DMS79 (cell line): ENCODE results near the gene MSMB.
"Not testable (repeated sequence)": the region's sequence is repeated elsewhere in the genome, so short reads cannot be mapped to it uniquely, and the experiment has no call there.

ENCODE experiments used
- DNase-seq: peaks from one replicate; lab custom pipeline; 2025; lab: John Stamatoyannopoulos, UW

Gene MSMB

DNA sequence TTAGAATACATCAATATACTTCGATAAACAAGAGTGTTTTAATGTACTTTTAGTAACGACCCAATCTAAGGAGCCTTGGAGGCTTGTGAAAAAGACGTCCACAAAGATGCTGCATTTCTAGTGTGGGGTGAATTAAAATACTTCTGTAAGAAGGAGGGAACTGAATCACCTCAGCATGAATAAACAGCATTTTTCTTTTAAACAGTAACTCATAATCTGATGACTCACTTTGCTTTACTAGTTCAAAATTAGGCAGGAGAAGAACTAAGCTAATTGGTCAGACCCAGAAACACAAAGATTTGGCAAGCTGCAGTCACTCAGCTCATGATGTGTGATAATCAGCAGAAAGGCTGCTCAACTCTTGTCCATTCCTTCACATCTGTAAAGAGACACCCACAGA is 39.9 kb downstream of the MSMB start:
- no peak for DNase-seq

DNA sequence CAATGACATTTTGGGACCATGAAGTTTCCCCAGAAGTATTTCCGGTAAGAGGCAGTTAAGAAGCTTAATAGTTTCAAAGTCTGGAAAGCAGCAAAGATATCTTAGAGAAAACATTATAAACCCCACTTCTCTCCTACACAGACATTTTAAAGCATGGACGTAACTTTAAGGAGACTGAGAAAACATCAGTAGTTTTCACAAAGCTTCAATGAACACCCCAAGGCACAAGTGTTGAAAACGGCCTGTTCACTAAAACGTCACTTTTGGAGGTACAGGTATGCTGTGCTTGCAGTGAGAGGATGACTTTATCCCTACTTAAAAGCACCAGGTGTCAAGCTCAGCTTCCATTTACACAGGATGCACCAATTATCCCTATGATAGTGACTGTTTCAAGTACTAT is 40.7 kb downstream of the MSMB start:
- no peak for DNase-seq

DNA sequence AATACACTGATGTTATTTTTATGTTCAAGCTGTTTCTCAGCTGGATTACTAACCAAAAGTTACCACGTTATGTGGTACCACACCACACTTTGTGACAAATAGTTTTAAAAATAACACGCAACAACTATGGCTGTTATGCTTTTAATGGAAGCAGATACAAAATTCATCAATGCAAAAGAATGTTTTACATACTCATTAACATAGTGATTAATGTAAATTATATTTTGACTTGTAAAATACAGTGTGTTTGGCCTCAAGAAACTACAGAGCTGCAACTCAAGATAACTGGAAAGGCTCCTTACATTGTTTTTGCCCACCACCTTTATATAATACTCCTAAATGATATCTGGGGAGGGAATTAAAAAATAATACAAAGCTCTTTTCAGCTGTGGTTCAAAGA is 41.1 kb downstream of the MSMB start:
- DNase-seq, result no peak

DNA sequence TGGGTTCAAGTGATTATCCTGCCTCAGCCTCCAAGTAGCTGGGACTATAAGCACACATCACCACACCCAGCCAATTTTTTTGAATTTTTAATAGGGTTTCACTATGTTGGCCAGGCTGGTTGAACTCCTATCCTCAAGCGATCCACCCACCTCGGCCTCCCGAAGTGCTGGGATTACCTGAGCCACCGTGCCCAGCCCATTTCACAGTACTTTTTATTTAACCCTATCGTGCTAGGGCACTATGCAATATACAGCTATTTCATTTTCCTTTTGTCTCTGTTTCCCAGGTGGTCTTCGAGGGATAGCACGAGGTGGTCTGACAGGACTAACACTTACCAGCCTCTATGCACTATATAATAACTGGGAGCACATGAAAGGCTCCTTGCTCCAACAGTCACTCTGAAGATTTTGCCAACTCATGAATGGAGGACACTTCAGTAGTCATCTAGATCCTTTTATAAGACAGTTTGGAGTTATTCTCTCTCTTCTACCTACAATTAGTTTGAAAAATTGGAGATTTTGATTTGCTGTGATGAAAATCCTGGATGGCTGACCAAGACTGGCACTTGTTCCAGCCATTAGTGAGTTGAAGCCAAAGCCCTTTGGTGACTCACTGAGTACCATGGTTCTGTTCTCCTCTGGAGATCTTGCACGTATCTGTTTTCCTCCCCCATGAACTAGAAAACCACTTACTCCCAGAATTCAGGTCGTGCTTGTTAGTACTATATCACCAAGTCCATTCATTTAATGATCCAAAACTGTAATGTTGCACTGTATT is 43.0 kb downstream of the MSMB start:
- DNase-seq, result no peak

DNA sequence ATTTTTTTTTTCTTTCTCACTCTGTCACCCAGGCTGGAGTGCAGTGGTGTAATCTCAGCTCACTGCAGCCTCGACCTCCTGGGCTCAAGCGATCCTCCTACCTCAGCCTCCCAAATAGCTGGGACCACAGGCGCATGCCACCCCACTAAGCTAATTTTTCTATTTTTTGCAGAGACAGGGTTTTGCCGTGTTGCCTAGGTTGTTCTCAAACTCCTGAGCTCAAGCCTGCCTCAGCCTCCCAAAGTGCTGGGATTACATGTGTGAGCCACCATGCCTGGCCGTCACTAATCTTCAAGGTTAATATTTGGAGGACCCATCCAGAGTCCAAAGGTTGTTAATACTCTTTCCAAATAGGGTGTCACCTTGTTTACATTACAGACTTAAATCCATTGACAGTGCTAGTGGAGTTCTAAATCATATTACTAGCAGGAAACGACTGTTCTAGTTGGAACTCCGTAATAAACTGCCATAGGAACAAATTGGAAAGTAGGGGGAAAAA is 43.8 kb downstream of the MSMB start:
- not testable (repeated sequence) for DNase-seq

DNA sequence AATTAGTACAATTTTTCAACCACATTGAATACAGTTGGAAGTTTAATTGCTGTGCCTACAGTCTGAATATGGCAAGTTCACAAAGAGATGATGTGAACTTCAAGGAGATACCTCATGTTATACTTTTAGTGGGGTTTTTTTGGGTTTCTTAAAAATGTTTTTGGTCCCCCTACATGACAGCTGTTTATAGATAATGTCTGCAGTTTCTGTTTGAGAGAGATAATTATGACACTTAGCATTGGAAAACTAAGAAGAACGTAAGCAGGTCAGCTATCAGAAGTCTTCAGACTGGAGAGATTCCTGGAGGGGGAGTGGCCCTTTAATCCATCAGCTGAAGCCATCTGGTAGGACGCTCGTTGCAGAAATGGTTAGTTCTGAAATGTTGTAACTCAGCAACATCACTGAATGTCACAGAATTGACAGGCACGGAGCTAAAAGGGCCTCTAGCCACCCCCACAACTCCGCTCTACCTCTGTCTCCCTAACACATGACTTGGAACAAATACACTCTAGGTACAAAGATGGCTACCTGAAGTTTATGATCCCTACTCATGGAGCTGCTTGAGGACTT is 44.8 kb downstream of the MSMB start:
- DNase-seq, result no peak

DNA sequence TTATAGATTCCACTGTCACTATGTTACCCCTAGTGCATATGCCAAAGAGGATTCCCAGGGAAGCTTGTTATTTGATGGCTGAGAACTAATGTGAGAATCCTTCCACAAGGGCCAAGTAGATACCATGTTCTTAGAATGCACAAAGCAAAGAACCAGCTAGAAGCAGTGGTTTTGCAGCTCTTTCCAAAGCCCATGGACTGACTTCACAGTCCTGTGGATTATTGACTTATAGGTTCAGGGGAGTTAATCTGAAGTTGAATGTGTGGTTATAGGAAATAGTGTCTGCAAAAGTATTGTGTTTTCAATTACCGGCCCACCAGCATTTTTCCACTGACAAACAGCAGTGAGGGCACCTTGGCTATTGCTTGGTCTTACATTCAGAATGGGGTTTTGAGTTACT is 45.5 kb downstream of the MSMB start:
- DNase-seq, result no peak

DNA sequence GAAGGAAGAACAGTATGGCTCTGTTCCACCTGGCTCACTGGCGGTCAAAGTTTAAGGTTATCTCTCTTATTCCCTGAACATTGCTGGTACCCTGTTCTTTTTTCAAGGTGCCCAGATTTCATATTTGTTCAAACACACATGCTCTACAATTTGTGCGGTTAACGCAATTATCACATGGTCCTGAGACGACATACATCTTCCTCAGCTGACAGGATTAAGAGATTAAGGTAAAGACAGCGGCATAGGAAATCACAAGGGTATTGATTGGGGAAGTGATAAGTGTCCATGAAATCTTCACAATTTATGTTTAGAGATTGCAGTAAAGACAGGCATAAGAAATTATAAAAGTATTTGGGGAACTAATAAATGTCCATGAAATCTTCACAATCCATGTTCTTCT is 46.1 kb downstream of the MSMB start:
- DNase-seq, result not testable (repeated sequence)

DNA sequence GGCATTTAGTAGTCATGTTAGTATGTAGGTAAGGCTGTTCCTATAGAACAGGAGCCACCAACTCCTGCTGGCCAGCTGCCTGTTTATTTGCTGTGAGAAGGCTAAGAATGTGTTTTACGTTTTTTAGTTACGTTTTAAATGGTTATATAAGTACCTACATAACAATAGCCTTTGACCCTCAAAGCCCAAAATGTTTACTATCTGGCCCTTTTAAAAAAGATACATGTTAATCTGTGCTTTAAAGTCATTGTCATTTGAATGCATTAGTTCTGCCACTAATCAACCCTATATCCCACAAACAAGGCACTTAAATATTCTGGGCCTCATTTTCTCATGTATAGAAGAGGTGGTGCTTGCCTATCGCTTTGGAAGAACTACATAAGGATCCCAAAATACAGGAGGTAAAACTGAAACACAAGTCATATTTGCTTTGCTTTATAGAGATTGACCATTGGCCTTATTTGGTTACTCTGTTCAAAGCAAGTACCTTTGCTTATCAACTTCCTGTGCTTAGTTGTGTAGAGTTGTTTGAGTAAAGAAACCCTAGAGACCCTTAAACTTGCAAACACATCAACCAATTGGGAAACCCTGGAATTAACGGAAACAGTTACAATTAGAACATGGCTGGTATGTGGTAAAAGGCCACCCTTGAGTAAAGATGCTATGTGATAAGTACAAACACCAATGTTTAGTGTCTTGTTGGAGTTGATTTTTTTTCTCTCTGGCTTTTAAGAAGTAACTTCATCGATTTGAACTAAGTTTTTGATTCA is 47.9 kb downstream of the MSMB start:
- no peak for DNase-seq

DNA sequence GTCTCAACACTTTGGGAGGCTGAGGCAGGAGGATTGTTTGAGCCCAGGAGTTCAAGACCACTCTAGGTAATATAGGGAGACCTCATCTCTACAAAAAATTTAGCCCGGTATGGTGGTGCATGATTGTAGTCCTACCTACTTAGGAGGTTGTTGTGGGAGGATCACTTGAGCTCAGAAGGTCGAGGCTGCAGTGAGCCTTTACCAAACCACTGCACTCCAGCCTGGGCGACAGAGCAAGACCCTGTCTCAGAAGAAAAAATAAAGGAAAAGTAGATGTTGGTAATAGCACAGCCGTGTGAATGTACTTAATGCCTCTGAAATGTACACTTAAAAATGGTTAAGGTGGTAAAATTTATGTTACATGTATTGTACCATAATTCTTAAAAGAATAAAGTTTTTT is 48.5 kb downstream of the MSMB start:
- no peak for DNase-seq

DNA sequence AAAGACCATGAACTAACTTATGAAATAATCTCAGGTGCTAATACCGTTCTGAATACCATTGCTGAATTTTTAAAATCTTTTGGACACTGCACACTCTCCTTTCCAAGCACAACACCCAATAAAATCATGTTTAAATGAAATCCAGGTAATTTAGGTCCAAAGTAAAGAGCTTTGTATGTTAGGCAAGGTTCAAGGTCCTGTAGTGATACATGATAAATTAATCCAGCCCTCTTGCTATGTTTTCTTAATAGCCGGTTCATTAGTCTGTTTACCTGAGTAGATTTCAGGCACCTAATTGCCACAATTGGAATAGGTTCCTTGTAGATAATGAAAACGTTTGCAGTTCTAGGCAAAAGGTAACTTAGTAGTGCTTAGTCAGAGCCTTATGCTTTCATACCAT is 60.5 kb downstream of the MSMB start:
- not testable (repeated sequence) for DNase-seq

DNA sequence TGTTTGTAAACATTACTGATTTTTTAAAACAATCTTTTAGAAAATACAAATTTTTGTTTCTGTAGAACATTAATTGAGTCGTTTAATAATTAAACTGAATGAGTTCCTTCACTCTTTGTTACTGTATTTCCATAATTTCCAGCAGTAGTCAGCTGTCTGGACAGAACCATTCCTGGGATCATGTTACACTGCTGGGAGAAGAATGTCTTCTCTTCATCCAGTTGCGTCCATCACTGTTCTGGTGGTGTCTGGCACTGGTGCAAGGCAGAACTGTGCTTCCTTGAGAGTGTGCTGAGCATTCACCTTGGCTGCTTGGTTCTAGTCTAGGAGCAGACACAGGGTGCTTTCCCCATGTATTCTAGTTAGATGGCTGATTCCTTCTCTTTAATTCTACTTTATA is 61.6 kb downstream of the MSMB start:
- not testable (repeated sequence) for DNase-seq

DNA sequence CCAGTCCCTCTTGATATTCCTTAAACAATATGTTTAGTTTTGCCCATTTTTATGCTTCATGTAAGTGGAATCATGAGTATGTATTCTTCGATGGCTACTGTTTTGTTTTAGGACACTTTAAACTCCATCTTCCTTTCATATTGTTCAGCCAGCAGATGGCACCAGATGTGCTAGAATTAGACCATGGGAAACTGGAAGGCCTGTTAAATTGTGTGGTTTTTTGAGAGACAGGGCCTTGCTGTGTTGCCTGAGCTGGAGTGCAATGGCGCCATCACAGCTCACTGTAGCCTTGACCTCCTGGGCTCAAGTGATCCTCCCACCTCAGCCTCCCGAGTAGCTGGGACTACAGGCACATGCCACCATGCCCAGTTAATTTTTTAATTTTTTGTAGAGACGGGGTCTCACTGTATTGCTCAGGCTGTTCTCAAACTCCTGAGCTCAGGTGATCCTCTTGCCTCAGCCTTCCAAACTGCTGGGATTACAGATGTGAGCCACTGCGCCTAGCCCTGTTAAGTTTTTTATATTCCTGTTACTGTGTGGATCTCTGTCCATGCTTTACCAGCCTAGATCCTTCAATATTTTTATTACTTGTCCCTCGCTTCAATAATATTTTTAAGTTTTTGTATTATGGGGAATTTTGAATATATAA is 62.4 kb downstream of the MSMB start:
- DNase-seq, result not testable (repeated sequence)
